K562 treated with DMSO at 1 percent for 4 hours (cell line): ENCODE data around the gene MAP7D1. TPM values are rescaled to one million over a fixed set of nuclear protein-coding genes. Genes with fewer than 3 reads are reported as not detected.

Experiments used
- total RNA-seq: library from RNA; unstranded; fragments of 300-600 nt; gene quantifications from 2 replicates; pipeline ENCODE4 v1.2.3, GENCODE V29; 2022; ENCODE audit not compliant: insufficient read depth

MAP7D1 gene
- total RNA-seq = 81.8 and 90.8 TPM in 2 replicates

DNA sequence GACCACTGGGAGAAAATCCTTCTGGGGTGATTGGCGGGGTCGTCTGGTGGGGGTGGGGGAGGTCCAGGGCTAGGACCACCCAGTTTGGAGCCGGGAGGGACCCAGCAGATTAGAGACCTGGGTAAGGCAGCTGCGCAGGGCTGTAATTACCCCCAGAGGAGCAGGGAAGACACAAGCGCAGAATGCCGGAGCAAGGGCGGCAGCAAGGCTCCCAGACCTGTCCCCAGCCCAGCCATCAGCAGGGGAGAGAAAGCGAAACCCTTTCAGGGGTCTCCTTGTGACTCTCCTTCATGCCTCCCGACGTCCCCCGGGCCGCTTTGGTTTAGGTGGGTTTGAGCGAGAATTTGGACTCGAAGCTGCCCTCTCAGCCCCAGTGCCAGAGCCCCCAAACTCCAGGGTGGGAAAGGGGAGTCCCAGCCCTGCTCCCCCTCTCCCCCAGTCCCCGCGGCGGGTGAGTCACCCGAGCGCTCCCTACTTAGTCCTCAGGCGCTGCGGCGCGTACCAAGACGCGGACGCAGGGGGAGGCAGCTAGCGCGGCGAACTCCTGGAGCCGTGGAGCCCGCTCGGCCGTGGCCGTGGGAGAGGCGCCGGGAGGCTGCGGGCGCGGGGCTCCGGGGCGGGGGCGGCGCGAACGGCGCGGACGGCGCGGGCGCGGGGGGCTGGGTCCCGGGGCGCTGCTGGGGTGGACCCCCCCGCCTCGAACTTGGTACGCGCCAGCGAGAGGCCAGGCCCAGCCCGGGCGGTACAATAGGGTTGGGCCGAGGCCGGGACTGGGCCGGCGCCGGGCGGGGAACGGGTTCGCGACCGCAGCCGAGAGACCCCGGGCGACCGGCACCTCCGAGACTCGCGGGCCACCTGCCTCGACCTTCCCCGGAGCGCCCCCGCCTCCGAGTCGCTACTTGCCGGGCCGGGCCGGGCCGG lies at the start of gene MAP7D1:
Gene MAP7D1, plus strand, starts transcription at position 753 of the 921 bp plus-strand sequence. CDS start 258 bp downstream, outside the sequence.

DNA sequence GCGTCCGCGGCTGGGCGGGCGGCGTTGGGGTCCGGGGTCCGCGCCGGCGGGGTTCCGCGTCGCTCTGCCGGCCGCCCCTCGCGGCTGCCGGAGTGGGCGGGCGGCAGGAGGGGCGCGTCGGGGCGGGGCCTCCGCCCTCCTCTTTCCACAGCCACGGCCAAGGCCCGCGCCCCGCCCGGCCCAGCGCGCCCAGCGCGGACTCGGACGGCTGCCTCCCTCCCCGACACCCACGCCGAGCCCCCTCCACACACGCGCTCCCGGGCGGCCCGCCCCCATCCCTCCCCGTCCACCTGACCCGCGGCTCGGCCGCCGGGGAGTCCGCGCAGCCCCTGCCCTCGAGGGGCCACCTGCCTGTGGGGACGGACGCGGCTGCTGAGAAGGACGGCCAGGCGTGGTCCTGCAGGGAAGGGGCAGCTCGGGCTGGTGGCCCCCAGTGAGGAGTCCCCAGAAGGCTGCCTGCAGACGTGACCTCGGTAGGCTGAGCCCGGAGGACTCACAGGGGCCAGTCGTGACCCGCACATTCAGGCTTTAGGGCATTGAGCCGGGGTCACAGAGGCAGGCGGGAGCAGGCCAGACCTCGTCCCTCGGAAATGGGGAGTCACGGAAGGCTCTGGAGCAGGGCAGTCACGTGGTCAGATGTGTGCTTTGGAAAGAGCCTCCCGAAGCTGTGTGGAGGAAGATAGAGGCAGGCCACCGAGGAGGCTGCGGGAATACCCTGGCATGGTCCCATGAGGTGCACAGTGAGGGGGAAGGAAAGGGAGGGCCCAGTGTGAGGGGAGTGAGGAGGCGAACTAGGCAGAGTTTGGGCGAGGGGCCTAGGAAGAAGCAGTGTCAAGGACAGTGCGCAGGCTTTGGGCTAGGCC lies 30.6 kb upstream of the MAP7D1 start, which contains the start of gene COL8A2:
Gene COL8A2, minus strand, starts transcription at position 94 of the 863 bp plus-strand sequence. CDS start 24,980 bp downstream, outside the sequence.

DNA sequence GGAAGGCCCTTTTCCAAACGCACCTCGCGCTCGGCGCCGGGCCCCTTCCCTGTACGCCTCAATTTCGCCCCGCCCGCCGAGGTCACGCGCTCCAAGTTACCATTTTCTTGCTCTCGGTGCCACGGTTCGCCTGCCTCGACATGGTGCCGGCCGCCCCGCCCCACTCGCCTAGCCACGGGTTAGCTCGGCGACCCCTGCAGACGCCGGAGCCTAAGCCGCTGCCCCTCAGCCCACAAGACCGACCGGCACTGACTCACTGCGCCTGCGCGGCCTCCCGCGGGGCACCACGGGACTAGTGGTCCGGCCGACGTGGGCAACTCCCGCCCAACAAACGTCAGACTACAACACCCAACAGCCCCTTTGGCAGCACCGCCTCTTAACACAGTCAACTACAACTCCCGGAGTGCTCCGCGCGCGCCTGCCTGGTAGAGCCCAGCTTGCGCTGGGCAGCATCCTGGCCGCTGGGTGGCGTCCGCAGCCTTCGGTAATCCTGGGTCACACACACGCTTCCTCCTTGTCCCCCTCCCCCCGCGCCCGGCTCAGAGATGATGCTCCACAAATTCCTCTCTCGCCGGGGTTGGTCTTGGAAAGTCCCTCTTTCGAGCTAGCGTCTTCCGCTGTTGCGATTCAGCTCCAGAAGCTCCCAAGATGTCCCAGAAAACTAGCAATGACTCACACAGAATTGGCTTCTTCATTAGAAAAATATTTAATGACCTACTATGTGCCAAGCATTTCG lies 6.6 kb upstream of the MAP7D1 start, which contains the start of gene TRAPPC3:
Gene TRAPPC3, minus strand, starts transcription at position 250 of the 736 bp plus-strand sequence. Its CDS starts 108 bp downstream, at position 142.

DNA sequence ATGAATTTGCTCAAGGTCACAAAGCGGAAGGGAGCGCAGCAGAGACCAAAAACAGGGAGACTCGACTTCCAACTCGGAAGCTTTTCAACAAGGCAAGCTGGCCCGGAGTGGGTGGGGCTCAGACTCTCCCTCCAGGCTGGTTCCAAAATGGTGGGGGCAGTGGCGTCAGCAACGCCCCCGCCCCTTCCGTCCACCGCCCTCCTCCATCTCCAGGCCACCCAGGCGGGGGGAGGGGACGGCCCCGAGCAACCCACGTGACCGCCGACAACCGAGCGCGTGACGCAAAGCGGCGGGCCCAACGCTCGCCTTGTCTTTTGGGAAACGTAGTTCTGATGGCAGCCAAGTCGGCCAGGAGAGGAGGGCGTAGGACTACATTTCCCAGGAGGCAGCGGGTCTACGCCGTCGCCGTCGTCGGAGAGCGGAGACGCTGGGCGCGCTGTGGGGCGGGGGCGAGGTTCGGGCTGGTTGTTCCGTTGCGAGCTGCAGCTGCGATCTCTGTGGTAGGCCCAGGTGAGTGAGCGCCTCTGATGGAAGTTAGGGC lies 68.1 kb downstream of the MAP7D1 start, which contains the start of gene THRAP3:
Gene THRAP3, plus strand, starts transcription at position 448 of the 541 bp plus-strand sequence. CDS start 58,121 bp downstream, outside the sequence.

Other genes with a start within 250 kb of the MAP7D1 start
- gene AGO3, start 225.1 kb upstream of the MAP7D1 start, total RNA-seq = 3.6 and 8.2 TPM in 2 replicates
- 0.75 TPM in 1 of 2 replicates, not detected in the other for gene TEKT2, start 72.1 kb upstream of the MAP7D1 start, total RNA-seq
- 52.9 and 54.9 TPM in 2 replicates for gene ADPRS, start 67.3 kb upstream of the MAP7D1 start, total RNA-seq
- gene COL8A2, start 30.9 kb upstream of the MAP7D1 start, total RNA-seq = 0.12 TPM in 1 of 2 replicates, not detected in the other
- gene TRAPPC3, start 6.7 kb upstream of the MAP7D1 start, total RNA-seq = 119 and 134 TPM in 2 replicates
- gene THRAP3, start 68.3 kb downstream of the MAP7D1 start, total RNA-seq = 37.4 and 51.1 TPM in 2 replicates
- gene SH3D21, start 150.2 kb downstream of the MAP7D1 start, total RNA-seq = 0.53 and 1.2 TPM in 2 replicates
- gene EVA1B, start 167.5 kb downstream of the MAP7D1 start, total RNA-seq = 69.7 and 70.0 TPM in 2 replicates
- gene STK40, start 229.8 kb downstream of the MAP7D1 start, total RNA-seq = 153 and 169 TPM in 2 replicates
- 142 and 147 TPM in 2 replicates for gene LSM10, start 241.7 kb downstream of the MAP7D1 start, total RNA-seq